MCF 10A (cell line): ENCODE data around the gene LYPLAL1. TPM values are rescaled to one million over a fixed set of nuclear protein-coding genes. Genes with fewer than 3 reads are reported as not detected.

ENCODE experiments used
- BruUV-seq: library from RNA; stranded (reverse); fragments of 400-500 nt; replicated peaks from 2 replicates; lab custom pipeline; 2021; lab: Mats Ljungman, UMichigan
- CTCF ChIA-PET: fragments of 300-600 bp; sonication (Branson Sonifier 250); formaldehyde crosslinking; extraction: SDS; loops from one replicate; lab custom pipeline; 2021; ENCODE audit warnings: antibody characterized with exemption, inconsistent platforms; lab: Yijun Ruan, JAX
- POLR2A ChIA-PET: fragments of 300-600, 350-650 bp; sonication (Branson Sonifier 250); formaldehyde crosslinking; extraction: SDS; loops from one replicate; lab custom pipeline; 2020; ENCODE audit warnings: antibody characterized with exemption, inconsistent platforms; lab: Yijun Ruan, JAX
- DNase-seq: peaks from one replicate; pipeline ENCODE4 v3.0.0-alpha.2; 2018; ENCODE audit not compliant: unreplicated experiment
- H3K27ac Mint-ChIP-seq: one replicate; pipeline ENCODE4 v1.8.0; 2022; ENCODE audit warnings: mild to moderate bottlenecking, low read depth, mixed read lengths; ENCODE audit not compliant: unreplicated experiment
- H3K27me3 Mint-ChIP-seq: one replicate; pipeline ENCODE4 v1.8.0; 2022; ENCODE audit warnings: mixed read lengths; ENCODE audit not compliant: insufficient read depth, unreplicated experiment
- H3K36me3 Mint-ChIP-seq: one replicate; pipeline ENCODE4 v1.8.0; 2022; ENCODE audit warnings: mild to moderate bottlenecking, moderate library complexity, mixed read lengths; ENCODE audit not compliant: insufficient read depth, unreplicated experiment
- H3K4me1 Mint-ChIP-seq: one replicate; pipeline ENCODE4 v1.8.0; 2022; ENCODE audit warnings: mixed read lengths; ENCODE audit not compliant: insufficient read depth, unreplicated experiment
- H3K4me3 Mint-ChIP-seq: one replicate; pipeline ENCODE4 v1.8.0; 2022; ENCODE audit warnings: mild to moderate bottlenecking, moderate library complexity, mixed read lengths; ENCODE audit not compliant: unreplicated experiment
- H3K9me3 Mint-ChIP-seq: one replicate; pipeline ENCODE4 v1.8.0; 2022; ENCODE audit warnings: mixed read lengths; ENCODE audit not compliant: unreplicated experiment
- CTCF ChIP-seq: fragments of 200-600 bp; IDR thresholded peaks from one replicate; pipeline ENCODE4 v1.8.0; 2022; ENCODE audit warnings: antibody characterized with exemption, mild to moderate bottlenecking; ENCODE audit not compliant: unreplicated experiment
- intact Hi-C: fragments of 100-400 bp; cut with micrococcal nuclease; formaldehyde crosslinking; loops from 2 replicates; pipeline ENCODE4 v1.14.1; 2022
- total RNA-seq: library from RNA; stranded (reverse); gene quantifications from 2 replicates; pipeline ENCODE4 v1.2.3, GENCODE V29; 2022

Gene LYPLAL1
- total RNA-seq, 1 experiment from 2014 or later: 59.8 TPM

- Mint-ChIP-seq H3K27ac (no peak overlapping the region), H3K27me3 (no peaks in the 10 kb centered on the region), H3K9me3 (no peaks in the 10 kb centered on the region), H3K4me3 (no peak overlapping the region), H3K36me3 (no peaks in the 10 kb centered on the region), H3K4me1 (peaks cover 6% of the 10 kb centered on the region)
- no peak for TF ChIP-seq CTCF
- ChIA-PET CTCF (interaction anchor here (0.6 to 2.1 kb wide), 13 partner anchors 9 to 861 kb away, joined by 3 to 8 read pairs (median 4); no protein-coding TSS in a partner anchor), POLR2A (interaction anchor here (0.7 to 4.8 kb wide), 10 partner anchors 11 to 875 kb away, joined by 3 to 62 read pairs (median 4); partner anchors contain the start of genes LYPLAL1 and RRP15)
- peak; percentile 65 for DNase-seq
- intact Hi-C loops: no loop called here
- no TSS peak for BruUV-seq
These were observed 13.6 kb upstream of the LYPLAL1 start for GRCh38 chr1:219159946-219160645.

GRCh38 chr1:219160967-219161366 is 12.7 kb upstream of the LYPLAL1 start:
- no peak overlapping the region for H3K27ac Mint-ChIP-seq
- ChIA-PET CTCF (interaction anchor here (0.6 to 2.1 kb wide), 12 partner anchors 10 to 862 kb away, joined by 3 to 8 read pairs (median 3); no protein-coding TSS in a partner anchor), POLR2A (interaction anchor here (0.8 to 4.8 kb wide), 6 partner anchors 10 to 876 kb away, joined by 3 to 62 read pairs (median 4); partner anchors contain the start of genes LYPLAL1 and RRP15)
- intact Hi-C loops: no loop called here
- H3K36me3 Mint-ChIP-seq: no peaks in the 10 kb centered on the region
- H3K27me3 Mint-ChIP-seq: no peaks in the 10 kb centered on the region
- no peaks in the 10 kb centered on the region for H3K9me3 Mint-ChIP-seq
- no peak for DNase-seq
- no peak for TF ChIP-seq CTCF
- peaks cover 6% of the 10 kb centered on the region for H3K4me1 Mint-ChIP-seq
- no peak overlapping the region for H3K4me3 Mint-ChIP-seq
- no TSS peak for BruUV-seq

- no peak overlapping the region for H3K4me3 Mint-ChIP-seq
- no peak for TF ChIP-seq CTCF
- BruUV-seq: no TSS peak
- no peaks in the 10 kb centered on the region for H3K27me3 Mint-ChIP-seq
- POLR2A ChIA-PET: interaction anchor here (0.6 to 4.8 kb wide), 5 partner anchors 10 to 42 kb away, joined by 3 to 62 read pairs (median 6); partner anchors contain the start of gene LYPLAL1
- CTCF ChIA-PET: interaction anchor here (0.6 to 2.1 kb wide), 11 partner anchors 10 to 988 kb away, joined by 3 to 8 read pairs (median 4); partner anchors contain the start of gene LYPLAL1
- intact Hi-C loops: no loop called here
- H3K36me3 Mint-ChIP-seq: no peaks in the 10 kb centered on the region
- no peaks in the 10 kb centered on the region for H3K9me3 Mint-ChIP-seq
- no peak for DNase-seq
- H3K4me1 Mint-ChIP-seq: peaks cover 6% of the 10 kb centered on the region
- no peak overlapping the region for H3K27ac Mint-ChIP-seq
These were observed 12.3 kb upstream of the LYPLAL1 start for GRCh38 chr1:219161371-219161770.

GRCh38 chr1:219163401-219163954 is 10.2 kb upstream of the LYPLAL1 start:
- intact Hi-C loops: no loop called here
- Mint-ChIP-seq H3K27me3 (no peaks in the 10 kb centered on the region), H3K4me1 (peaks cover 6% of the 10 kb centered on the region), H3K4me3 (no peak overlapping the region), H3K27ac (no peak overlapping the region), H3K36me3 (no peaks in the 10 kb centered on the region), H3K9me3 (no peaks in the 10 kb centered on the region)
- DNase-seq: no peak
- ChIA-PET CTCF (interaction anchor here (0.6 to 1.3 kb wide), 4 partner anchors 12 to 814 kb away, joined by 3 read pairs; no protein-coding TSS in a partner anchor), POLR2A (interaction anchor here (1.1 kb wide), 1 partner anchor 10 kb away, joined by 5 read pairs; the partner anchor contains the start of gene LYPLAL1)
- no TSS peak for BruUV-seq
- no peak for TF ChIP-seq CTCF
